GM18870 (cell line): Measurements from ENCODE around the gene SLC6A20.

Experiments
- ATAC-seq: cut with Tn5 transposase; IDR thresholded peaks from one replicate; pipeline ENCODE4 v1.9.1; 2021; ENCODE audit warnings: moderate library complexity; ENCODE audit not compliant: unreplicated experiment

Gene SLC6A20

GRCh38 chr3:45795882-45796765 lies at the start of gene SLC6A20:
Gene SLC6A20 (minus strand): TSS chr3:45796536. CDS start chr3:45796419, 117 bp downstream.
- no peak for ATAC-seq

GRCh38 chr3:45844616-45845015 lies 48.3 kb upstream of the SLC6A20 start:
- no peak for ATAC-seq

- ATAC-seq, result no peak
Measured at GRCh38 chr3:45842851-45843625, 46.7 kb upstream of the SLC6A20 start.

- no peak for ATAC-seq
Measured at GRCh38 chr3:45841757-45842491, 45.6 kb upstream of the SLC6A20 start, which contains the start of gene LZTFL1. Gene LZTFL1 (minus strand): TSS chr3:45842119. CDS start chr3:45841991, 128 bp downstream.

GRCh38 chr3:45841420-45841756 lies 45.1 kb upstream of the SLC6A20 start:
- no peak for ATAC-seq

GRCh38 chr3:45838466-45838865 lies 42.1 kb upstream of the SLC6A20 start:
- ATAC-seq, result no peak

GRCh38 chr3:45832699-45833098 lies 36.4 kb upstream of the SLC6A20 start:
- no peak for ATAC-seq

GRCh38 chr3:45830121-45830520 lies 33.8 kb upstream of the SLC6A20 start:
- ATAC-seq, result no peak

GRCh38 chr3:45826908-45827307 lies 30.6 kb upstream of the SLC6A20 start:
- no peak for ATAC-seq

- no peak for ATAC-seq
Measured at GRCh38 chr3:45826321-45826720, 30.0 kb upstream of the SLC6A20 start.

- ATAC-seq, result no peak
Measured at GRCh38 chr3:45821127-45821526, 24.8 kb upstream of the SLC6A20 start.

- ATAC-seq, result no peak
Measured at GRCh38 chr3:45819543-45819942, 23.2 kb upstream of the SLC6A20 start.

GRCh38 chr3:45817831-45818522 lies 21.6 kb upstream of the SLC6A20 start:
- ATAC-seq, result no peak

GRCh38 chr3:45816544-45816943 lies 20.2 kb upstream of the SLC6A20 start:
- no peak for ATAC-seq

- ATAC-seq, result no peak
Measured at GRCh38 chr3:45814322-45814721, 18.0 kb upstream of the SLC6A20 start.

GRCh38 chr3:45807681-45808540 lies 11.6 kb upstream of the SLC6A20 start:
- ATAC-seq, result no peak

GRCh38 chr3:45807133-45807532 lies 10.8 kb upstream of the SLC6A20 start:
- no peak for ATAC-seq

GRCh38 chr3:45806072-45806471 lies 9.7 kb upstream of the SLC6A20 start:
- ATAC-seq, result no peak

- ATAC-seq, result no peak
Measured at GRCh38 chr3:45803252-45803935, 7.1 kb upstream of the SLC6A20 start.
